Gastroesophageal sphincter (tissue), 3 donors: ENCODE results near the gene DICER1.

Experiments
- CTCF ChIP-seq, 4 experiments: fragments of 200-600 bp in 2 of 4; fragments of 450-650 bp in 2 of 4; sonication (generic) in 1 of 4; IDR thresholded peaks; one replicate each; pipeline ENCODE4 v1.5.1; 2017 to 2019; ENCODE audit warnings: antibody characterized with exemption in 4 of 4, mild to moderate bottlenecking in 2 of 4, moderate library complexity in 2 of 4
- POLR2A ChIP-seq, 2 donors: fragments of 450-650 bp; IDR thresholded peaks; one replicate each; pipeline ENCODE4 v1.6.1; 2017; ENCODE audit warnings: antibody characterized with exemption in 2 of 2, mild to moderate bottlenecking in 2 of 2, moderate library complexity in 1 of 2

- TF ChIP-seq CTCF (IDR thresholded peaks at IDR 0.05) (no peak), POLR2A (IDR thresholded peaks at IDR 0.05) (no peak)
Observed at GRCh38 chr14:95165517-95165916, 8.2 kb upstream of the DICER1 start.
